ENCODE data around the gene MUTYH.
A peak's percentile ranks its signal among the peaks of the same experiment; 100 is the strongest.

Gene MUTYH

GRCh38 chr1:45319761-45320160 is 20.5 kb downstream of the MUTYH start:
- H3K4me3 ChIP-seq (ENCODE audit: low read depth, low read length), result no peak overlapping the region
- TF ChIP-seq, protein P1, sequence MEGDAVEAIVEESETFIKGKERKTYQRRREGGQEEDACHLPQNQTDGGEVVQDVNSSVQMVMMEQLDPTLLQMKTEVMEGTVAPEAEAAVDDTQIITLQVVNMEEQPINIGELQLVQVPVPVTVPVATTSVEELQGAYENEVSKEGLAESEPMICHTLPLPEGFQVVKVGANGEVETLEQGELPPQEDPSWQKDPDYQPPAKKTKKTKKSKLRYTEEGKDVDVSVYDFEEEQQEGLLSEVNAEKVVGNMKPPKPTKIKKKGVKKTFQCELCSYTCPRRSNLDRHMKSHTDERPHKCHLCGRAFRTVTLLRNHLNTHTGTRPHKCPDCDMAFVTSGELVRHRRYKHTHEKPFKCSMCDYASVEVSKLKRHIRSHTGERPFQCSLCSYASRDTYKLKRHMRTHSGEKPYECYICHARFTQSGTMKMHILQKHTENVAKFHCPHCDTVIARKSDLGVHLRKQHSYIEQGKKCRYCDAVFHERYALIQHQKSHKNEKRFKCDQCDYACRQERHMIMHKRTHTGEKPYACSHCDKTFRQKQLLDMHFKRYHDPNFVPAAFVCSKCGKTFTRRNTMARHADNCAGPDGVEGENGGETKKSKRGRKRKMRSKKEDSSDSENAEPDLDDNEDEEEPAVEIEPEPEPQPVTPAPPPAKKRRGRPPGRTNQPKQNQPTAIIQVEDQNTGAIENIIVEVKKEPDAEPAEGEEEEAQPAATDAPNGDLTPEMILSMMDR (IDR thresholded peaks at IDR 0.05; ENCODE audit: low read depth, low read length), result no peak

GRCh38 chr1:45317166-45317565 is 23.1 kb downstream of the MUTYH start:
- H3K4me3 ChIP-seq (ENCODE audit: low read depth, low read length), result no peak overlapping the region
- TF ChIP-seq, protein P1 (IDR thresholded peaks at IDR 0.05; ENCODE audit: low read depth, low read length), result no peak

DNA sequence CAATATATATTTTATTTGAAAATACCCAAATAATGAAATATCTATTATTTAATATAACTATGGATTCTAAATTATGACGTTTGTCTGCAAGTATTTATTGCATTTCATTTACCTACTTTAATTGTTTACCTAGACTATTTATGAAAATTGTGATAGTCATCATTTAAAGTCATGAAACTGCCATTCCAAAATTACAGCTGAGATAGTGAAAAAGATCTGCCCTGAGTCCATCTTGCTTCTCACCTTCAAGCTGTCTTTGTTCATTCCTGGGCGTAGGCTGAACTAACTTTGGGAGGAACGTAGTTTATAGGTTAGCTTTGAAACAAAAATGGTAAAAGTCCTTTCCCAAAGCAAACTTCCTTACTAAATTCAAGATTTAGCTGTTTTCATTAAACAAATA is 26.0 kb downstream of the MUTYH start:
- no peak overlapping the region for H3K4me3 ChIP-seq (ENCODE audit: low read depth, low read length)
- TF ChIP-seq, protein P1 (IDR thresholded peaks at IDR 0.05; ENCODE audit: low read depth, low read length), result no peak

GRCh38 chr1:45306905-45307304 is 33.3 kb downstream of the MUTYH start:
- H3K4me3 ChIP-seq (ENCODE audit: low read depth, low read length), result no peak overlapping the region
- TF ChIP-seq, protein P1 (IDR thresholded peaks at IDR 0.05; ENCODE audit: low read depth, low read length), result no peak

- TF ChIP-seq, protein P1 (IDR thresholded peaks at IDR 0.05; ENCODE audit: low read depth, low read length), result no peak
- H3K4me3 ChIP-seq (ENCODE audit: low read depth, low read length), result no peak overlapping the region
Measured at GRCh38 chr1:45306319-45306718, 33.9 kb downstream of the MUTYH start.

GRCh38 chr1:45305231-45305630 is 35.0 kb downstream of the MUTYH start:
- H3K4me3 ChIP-seq (ENCODE audit: low read depth, low read length), result no peak overlapping the region

GRCh38 chr1:45304311-45305081 is 35.7 kb downstream of the MUTYH start:
- TF ChIP-seq, protein P1 (IDR thresholded peaks at IDR 0.05; ENCODE audit: low read depth, low read length), result no peak
- peak overlapping the region; percentile 70 for H3K4me3 ChIP-seq (ENCODE audit: low read depth, low read length)

More at GRCh38 chr1:45305231-45305630, 35.0 kb downstream of the MUTYH start:
- TF ChIP-seq, protein P1 (IDR thresholded peaks at IDR 0.05; ENCODE audit: low read depth, low read length), result no peak
